Measurements from ENCODE around the gene TEX26. TPM values are rescaled to one million over a fixed set of nuclear protein-coding genes. Genes with fewer than 3 reads are reported as not detected.

TEX26 gene
- total RNA-seq, 3 donors from 2014 or later (not counting 1 experiment from before 2014, with no cell fraction given), result not detected

GRCh38 chr13:31012655-31013024 lies 80.2 kb downstream of the TEX26 start:
- no peaks in the 10 kb centered on the region for H3K4me1 ChIP-seq (ENCODE audit: control insufficient read depth, insufficient read depth, low read length)
- peaks cover 23 to 46% of the 10 kb centered on the region in 2 donors for H3K27me3 Mint-ChIP-seq (ENCODE audit: low read depth in 2 of 2)
- no peaks in the 10 kb centered on the region for H3K36me3 Mint-ChIP-seq
- H3K27me3 ChIP-seq (ENCODE audit: control insufficient read depth, insufficient read depth, low read length), result no peaks in the 10 kb centered on the region
- no peaks in the 10 kb centered on the region for H3K9me3 Mint-ChIP-seq
- no peak for TF ChIP-seq CTCF (IDR thresholded peaks at IDR 0.05)
- H3K27ac Mint-ChIP-seq, result no peak overlapping the region
- DNase-seq (no peak), ATAC-seq (no peak)
- no peak overlapping the region for H3K4me3 Mint-ChIP-seq
- intact Hi-C loops (cut with micrococcal nuclease), result no loop called here
- 25% methylated on average over 2 of the region's 2 CpGs for WGBS (ENCODE audit: insufficient coverage)
- no peaks in the 10 kb centered on the region for H3K4me1 Mint-ChIP-seq
- no peak overlapping the region for H3K4me3 ChIP-seq (ENCODE audit: low read length)
- no peaks in the 10 kb centered on the region for H3K9me3 ChIP-seq (ENCODE audit: control insufficient read depth, insufficient read depth, low read length)
- no peaks in the 10 kb centered on the region for H3K36me3 ChIP-seq (ENCODE audit: control insufficient read depth, insufficient read depth, low read length)
- H3K27ac ChIP-seq (ENCODE audit: low read length), result no peak overlapping the region

DNA sequence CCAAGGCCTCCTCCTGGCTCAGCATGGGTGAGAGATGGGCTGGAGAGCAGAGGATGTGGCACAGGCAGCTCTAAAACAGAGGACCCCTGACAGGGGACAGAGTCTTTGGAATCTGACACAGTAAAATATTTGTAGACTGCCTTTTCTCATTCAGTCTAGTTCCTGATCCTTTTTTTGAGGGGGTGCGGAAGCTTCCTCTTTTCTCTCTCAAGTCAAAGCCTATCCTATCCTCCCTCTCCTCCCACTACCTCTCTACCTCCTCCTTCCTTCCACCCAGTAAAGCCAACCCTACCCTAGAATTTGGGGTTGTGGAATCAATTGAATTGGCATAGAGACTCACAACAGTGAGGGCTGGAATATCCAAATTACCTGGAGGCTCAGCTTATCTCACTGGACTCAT lies 82.0 kb downstream of the TEX26 start:
- H3K36me3 ChIP-seq (ENCODE audit: control insufficient read depth, insufficient read depth, low read length), result no peaks in the 10 kb centered on the region
- 100% methylated on average over 1 of the region's 1 CpG for WGBS (ENCODE audit: insufficient coverage)
- TF ChIP-seq CTCF (IDR thresholded peaks at IDR 0.05), result no peak
- Mint-ChIP-seq H3K27ac (no peak overlapping the region), H3K36me3 (no peaks in the 10 kb centered on the region), H3K4me3 (no peak overlapping the region), H3K9me3 (no peaks in the 10 kb centered on the region), H3K27me3 (ENCODE audit: low read depth in 2 of 2) (peaks cover 32 to 53% of the 10 kb centered on the region in 2 donors), H3K4me1 (no peaks in the 10 kb centered on the region)
- H3K4me3 ChIP-seq (ENCODE audit: low read length), result no peak overlapping the region
- no peaks in the 10 kb centered on the region for H3K4me1 ChIP-seq (ENCODE audit: control insufficient read depth, insufficient read depth, low read length)
- ATAC-seq, result no peak
- no peaks in the 10 kb centered on the region for H3K9me3 ChIP-seq (ENCODE audit: control insufficient read depth, insufficient read depth, low read length)
- intact Hi-C loops (cut with micrococcal nuclease), result no loop called here
- no peak for DNase-seq
- H3K27ac ChIP-seq (ENCODE audit: low read length), result no peak overlapping the region
- H3K27me3 ChIP-seq (ENCODE audit: control insufficient read depth, insufficient read depth, low read length), result no peaks in the 10 kb centered on the region

- H3K9me3 Mint-ChIP-seq, result no peaks in the 10 kb centered on the region
- no peak overlapping the region for H3K27ac Mint-ChIP-seq
- Histone ChIP-seq H3K4me1 (ENCODE audit: control insufficient read depth, insufficient read depth, low read length) (no peaks in the 10 kb centered on the region), H3K9me3 (ENCODE audit: control insufficient read depth, insufficient read depth, low read length) (no peaks in the 10 kb centered on the region), H3K36me3 (ENCODE audit: control insufficient read depth, insufficient read depth, low read length) (no peaks in the 10 kb centered on the region), H3K4me3 (ENCODE audit: low read length) (no peak overlapping the region), H3K27me3 (ENCODE audit: control insufficient read depth, insufficient read depth, low read length) (no peaks in the 10 kb centered on the region), H3K27ac (ENCODE audit: low read length) (no peak overlapping the region)
- H3K36me3 Mint-ChIP-seq, result no peaks in the 10 kb centered on the region
- no peak for DNase-seq
- no peak overlapping the region for H3K4me3 Mint-ChIP-seq
- TF ChIP-seq CTCF (IDR thresholded peaks at IDR 0.05), result no peak
- intact Hi-C loops (cut with micrococcal nuclease), result no loop called here
- H3K27me3 Mint-ChIP-seq (ENCODE audit: low read depth in 2 of 2), result peaks cover 27 to 49% of the 10 kb centered on the region in 2 donors
- no peaks in the 10 kb centered on the region for H3K4me1 Mint-ChIP-seq
- ATAC-seq, result no peak
Measured at GRCh38 chr13:31015199-31015598, 82.7 kb downstream of the TEX26 start.
